Measurements from ENCODE around the gene PLAC8.

PLAC8 gene

DNA sequence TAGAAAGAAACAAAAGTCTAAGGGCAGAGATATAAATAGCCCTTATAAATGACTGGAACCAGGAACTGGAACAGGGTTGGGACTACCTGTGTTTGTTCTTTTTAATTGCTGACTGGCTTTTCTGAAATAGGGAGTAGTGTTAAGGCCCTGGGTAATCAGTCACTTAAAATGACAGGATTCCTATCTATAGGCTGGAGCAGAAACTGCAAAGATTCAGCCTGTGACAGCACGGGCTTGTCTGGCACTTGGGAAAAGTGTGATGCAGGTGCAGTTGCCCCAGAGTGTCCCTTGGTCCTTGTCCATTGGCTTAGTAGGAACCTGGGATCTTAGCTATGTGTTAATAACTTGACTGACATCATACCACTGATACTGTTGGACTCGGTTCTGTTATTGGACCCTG lies 14.7 kb upstream of the PLAC8 start:
- no peaks in the 10 kb centered on the region for H3K9me3 ChIP-seq (replicated peaks; ENCODE audit: insufficient read depth, low read length)
- TF ChIP-seq, protein P1, sequence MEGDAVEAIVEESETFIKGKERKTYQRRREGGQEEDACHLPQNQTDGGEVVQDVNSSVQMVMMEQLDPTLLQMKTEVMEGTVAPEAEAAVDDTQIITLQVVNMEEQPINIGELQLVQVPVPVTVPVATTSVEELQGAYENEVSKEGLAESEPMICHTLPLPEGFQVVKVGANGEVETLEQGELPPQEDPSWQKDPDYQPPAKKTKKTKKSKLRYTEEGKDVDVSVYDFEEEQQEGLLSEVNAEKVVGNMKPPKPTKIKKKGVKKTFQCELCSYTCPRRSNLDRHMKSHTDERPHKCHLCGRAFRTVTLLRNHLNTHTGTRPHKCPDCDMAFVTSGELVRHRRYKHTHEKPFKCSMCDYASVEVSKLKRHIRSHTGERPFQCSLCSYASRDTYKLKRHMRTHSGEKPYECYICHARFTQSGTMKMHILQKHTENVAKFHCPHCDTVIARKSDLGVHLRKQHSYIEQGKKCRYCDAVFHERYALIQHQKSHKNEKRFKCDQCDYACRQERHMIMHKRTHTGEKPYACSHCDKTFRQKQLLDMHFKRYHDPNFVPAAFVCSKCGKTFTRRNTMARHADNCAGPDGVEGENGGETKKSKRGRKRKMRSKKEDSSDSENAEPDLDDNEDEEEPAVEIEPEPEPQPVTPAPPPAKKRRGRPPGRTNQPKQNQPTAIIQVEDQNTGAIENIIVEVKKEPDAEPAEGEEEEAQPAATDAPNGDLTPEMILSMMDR (IDR thresholded peaks at IDR 0.05; ENCODE audit: low read length) = no peak
- no peak for TF ChIP-seq EZH2phosphoT487 (IDR thresholded peaks at IDR 0.05; ENCODE audit: low read length)
- TF ChIP-seq EZH2 (optimal IDR thresholded peaks at IDR 0.05; ENCODE audit: low read depth, low read length) = no peak

GRCh38 chr4:83128240-83128929 lies 13.9 kb upstream of the PLAC8 start:
- Histone ChIP-seq H3K79me2 (ENCODE audit: low read length) (no peaks in the 10 kb centered on the region), H3K9ac (ENCODE audit: low read length) (no peak overlapping the region), H3K9me3 (replicated peaks; ENCODE audit: insufficient read depth, low read length) (no peaks in the 10 kb centered on the region), H3F3A (ENCODE audit: insufficient read depth, low read length) (no peaks in the 10 kb centered on the region), H3K27ac (ENCODE audit: low read length) (no peak overlapping the region), H2AFZ (ENCODE audit: low read length) (no peak overlapping the region), H4K20me1 (ENCODE audit: insufficient read depth, low read length) (no peaks in the 10 kb centered on the region), H3K9me2 (replicated peaks; ENCODE audit: insufficient read depth, low read length) (no peaks in the 10 kb centered on the region), H3K4me1 (ENCODE audit: low read length) (peaks cover 8% of the 10 kb centered on the region; the same call in 1 of the 2 replicates), H3K36me3 (replicated peaks; ENCODE audit: insufficient read depth, low read length) (no peaks in the 10 kb centered on the region), H3K4me3 (ENCODE audit: low read length) (no peak overlapping the region), H3K27me3 (replicated peaks; ENCODE audit: insufficient read depth, low read length) (no peaks in the 10 kb centered on the region), H3K4me2 (ENCODE audit: low read depth, low read length) (no peak overlapping the region)
- DNase-seq = no peak
- no peak for TF ChIP-seq EZH2phosphoT487 (IDR thresholded peaks at IDR 0.05; ENCODE audit: low read length)
- TF ChIP-seq, protein P1 (IDR thresholded peaks at IDR 0.05; ENCODE audit: low read length) = no peak
- TF ChIP-seq EZH2 (optimal IDR thresholded peaks at IDR 0.05; ENCODE audit: low read depth, low read length) = no peak

More for the DNA sequence above, 14.7 kb upstream of the PLAC8 start:
- no peak overlapping the region for H2AFZ ChIP-seq (ENCODE audit: low read length)
- no peak overlapping the region for H3K4me2 ChIP-seq (ENCODE audit: low read depth, low read length)
- peaks cover 8% of the 10 kb centered on the region; the same call in 1 of the 2 replicates for H3K4me1 ChIP-seq (ENCODE audit: low read length)
- no peak for DNase-seq
- H3K9me2 ChIP-seq (replicated peaks; ENCODE audit: insufficient read depth, low read length) = no peaks in the 10 kb centered on the region
- no peak overlapping the region for H3K9ac ChIP-seq (ENCODE audit: low read length)
- no peaks in the 10 kb centered on the region for H3F3A ChIP-seq (ENCODE audit: insufficient read depth, low read length)
- no peaks in the 10 kb centered on the region for H3K79me2 ChIP-seq (ENCODE audit: low read length)
- H4K20me1 ChIP-seq (ENCODE audit: insufficient read depth, low read length) = no peaks in the 10 kb centered on the region
- no peaks in the 10 kb centered on the region for H3K36me3 ChIP-seq (replicated peaks; ENCODE audit: insufficient read depth, low read length)
- H3K27ac ChIP-seq (ENCODE audit: low read length) = no peak overlapping the region
- no peak overlapping the region for H3K4me3 ChIP-seq (ENCODE audit: low read length)
- H3K27me3 ChIP-seq (replicated peaks; ENCODE audit: insufficient read depth, low read length) = no peaks in the 10 kb centered on the region

DNA sequence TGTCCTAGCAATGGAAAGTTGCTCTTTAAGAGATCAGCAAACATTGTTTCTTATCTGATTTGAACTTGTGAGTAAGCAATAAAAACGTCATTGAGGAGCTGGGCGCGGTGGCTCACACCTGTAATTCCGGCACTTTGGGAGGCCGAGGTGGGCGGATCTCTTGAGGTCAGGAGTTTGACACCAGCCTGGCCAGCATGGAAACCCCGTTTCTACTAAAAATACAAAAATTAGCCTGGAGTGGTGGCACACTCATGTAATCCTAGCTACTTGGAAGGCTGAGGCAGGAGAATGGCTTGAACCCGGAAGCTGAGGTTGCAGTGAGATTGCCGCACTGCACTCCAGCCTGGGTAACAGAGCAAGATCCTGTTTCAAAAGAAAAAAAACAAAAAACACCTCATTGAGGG lies 11.2 kb upstream of the PLAC8 start:
- H3K9ac ChIP-seq (ENCODE audit: low read length) = no peak overlapping the region
- no peaks in the 10 kb centered on the region for H3F3A ChIP-seq (ENCODE audit: insufficient read depth, low read length)
- H3K4me2 ChIP-seq (ENCODE audit: low read depth, low read length) = no peak overlapping the region
- no peak overlapping the region for H2AFZ ChIP-seq (ENCODE audit: low read length)
- H3K27ac ChIP-seq (ENCODE audit: low read length) = no peak overlapping the region
- H3K27me3 ChIP-seq (replicated peaks; ENCODE audit: insufficient read depth, low read length) = no peaks in the 10 kb centered on the region
- H3K4me3 ChIP-seq (ENCODE audit: low read length) = no peak overlapping the region
- no peaks in the 10 kb centered on the region for H3K79me2 ChIP-seq (ENCODE audit: low read length)
- no peaks in the 10 kb centered on the region for H3K36me3 ChIP-seq (replicated peaks; ENCODE audit: insufficient read depth, low read length)
- H4K20me1 ChIP-seq (ENCODE audit: insufficient read depth, low read length) = no peaks in the 10 kb centered on the region
- TF ChIP-seq EZH2phosphoT487 (IDR thresholded peaks at IDR 0.05; ENCODE audit: low read length) (no peak), EZH2 (optimal IDR thresholded peaks at IDR 0.05; ENCODE audit: low read depth, low read length) (no peak)
- TF ChIP-seq, protein P1 (IDR thresholded peaks at IDR 0.05; ENCODE audit: low read length) = no peak
- peaks cover 5% of the 10 kb centered on the region; the same call in 1 of the 2 replicates for H3K4me1 ChIP-seq (ENCODE audit: low read length)
- no peaks in the 10 kb centered on the region for H3K9me3 ChIP-seq (replicated peaks; ENCODE audit: insufficient read depth, low read length)
- no peak for DNase-seq
- no peaks in the 10 kb centered on the region for H3K9me2 ChIP-seq (replicated peaks; ENCODE audit: insufficient read depth, low read length)
